Suppressor macrophage treated with lipopolysaccharide for 4 hours (primary cell): ENCODE data around the gene CALHM2.

ENCODE experiments used
- DNase-seq: peaks from one replicate; pipeline ENCODE4 v3.0.0-alpha.2; 2020

The CALHM2 gene

DNA sequence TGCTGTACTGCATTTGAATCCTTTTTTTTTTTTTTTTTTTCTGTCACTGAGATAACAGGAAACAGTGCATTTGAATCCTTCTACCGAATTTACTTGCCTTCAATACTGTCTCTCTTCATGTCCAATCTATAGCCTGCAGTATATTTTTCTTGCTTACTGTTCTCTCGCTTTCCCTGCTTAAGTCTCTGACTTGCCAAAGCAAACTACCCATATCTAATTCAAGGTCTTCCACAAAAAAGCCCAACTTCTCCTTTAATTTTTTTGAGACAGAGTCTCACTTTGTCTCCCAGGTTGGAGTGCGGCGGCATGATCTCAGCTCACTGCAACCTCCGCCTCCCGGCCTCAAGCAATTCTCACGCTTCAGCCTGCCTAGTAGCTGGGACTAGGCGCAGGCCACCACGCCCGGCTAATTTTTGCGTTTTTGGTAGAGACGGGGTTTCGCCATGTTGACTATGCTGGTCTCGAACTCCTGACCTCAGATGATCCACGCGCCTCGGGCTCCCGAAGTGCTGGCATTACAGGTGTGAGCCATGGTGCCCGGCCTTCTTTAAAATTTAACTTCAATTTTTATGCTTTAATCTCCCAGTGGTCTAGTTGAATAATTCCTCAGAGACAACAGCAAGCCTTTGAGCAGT lies 54.9 kb downstream of the CALHM2 start:
- no peak for DNase-seq

GRCh38 chr10:103396789-103397087 lies 55.4 kb downstream of the CALHM2 start:
- no peak for DNase-seq
